ENCODE measurements around the gene PAQR9. TPM values are rescaled to one million over a fixed set of nuclear protein-coding genes. Genes with fewer than 3 reads are reported as not detected.

The PAQR9 gene
- total and polyA plus RNA-seq, 2 donors (not counting 1 experiment from before 2014, with no cell fraction given) = not detected

- H3K79me2 ChIP-seq (ENCODE audit: control insufficient read depth, insufficient read depth, low read length) = peaks cover 83% of the 10 kb centered on the region
- no peaks in the 10 kb centered on the region for H4K20me1 ChIP-seq (ENCODE audit: control insufficient read depth, extremely low read depth, insufficient read depth, low read length)
- H2AFZ ChIP-seq (ENCODE audit: low read length) = no peak overlapping the region
- no peak for DNase-seq (ENCODE audit: low read depth in 2 of 2)
- H3K4me2 ChIP-seq (ENCODE audit: extremely low read depth, insufficient read depth, low read length) = peak overlapping the region; percentile 57
- no peak overlapping the region for H3K27ac ChIP-seq (ENCODE audit: insufficient read depth, low read length)
- H3K27me3 ChIP-seq (ENCODE audit: control insufficient read depth, insufficient read depth, low read length) = no peaks in the 10 kb centered on the region
- no peaks in the 10 kb centered on the region for H3K36me3 ChIP-seq (ENCODE audit: control insufficient read depth, insufficient read depth, low read length)
- no peaks in the 10 kb centered on the region for H3K9me3 ChIP-seq (ENCODE audit: control insufficient read depth, insufficient read depth, low read depth, low read length)
- TF ChIP-seq EZH2 (IDR thresholded peaks at IDR 0.05; ENCODE audit: low read length, missing control alignments) (no peak), CTCF (conservative IDR thresholded peaks at IDR 0.05 in 1 of 2, IDR thresholded peaks at IDR 0.05 in 1 of 2; ENCODE audit: low read depth in 1 of 2, low read length in 2 of 2) (no peak)
- peaks cover 2% of the 10 kb centered on the region for H3K4me1 ChIP-seq (ENCODE audit: control insufficient read depth, extremely low read depth, insufficient read depth, low read length)
- H3K4me3 ChIP-seq (replicated peaks in 1 of 4; ENCODE audit: control extremely low read depth in 1 of 4, insufficient read depth in 1 of 4, low read depth in 3 of 4, low read length in 4 of 4) = no peak overlapping the region
- H3K9ac ChIP-seq (ENCODE audit: insufficient read depth, low read length) = no peak overlapping the region
These were observed 41.3 kb upstream of the PAQR9 start for GRCh38 chr3:143004823-143005222.

GRCh38 chr3:143002727-143003126, 39.3 kb upstream of the PAQR9 start:
- Histone ChIP-seq H3K79me2 (ENCODE audit: control insufficient read depth, insufficient read depth, low read length) (peaks cover 62% of the 10 kb centered on the region), H3K4me2 (ENCODE audit: extremely low read depth, insufficient read depth, low read length) (peak overlapping the region; percentile 55), H3K4me1 (ENCODE audit: control insufficient read depth, extremely low read depth, insufficient read depth, low read length) (peaks cover 4% of the 10 kb centered on the region), H3K9me3 (ENCODE audit: control insufficient read depth, insufficient read depth, low read depth, low read length) (no peaks in the 10 kb centered on the region), H4K20me1 (ENCODE audit: control insufficient read depth, extremely low read depth, insufficient read depth, low read length) (no peaks in the 10 kb centered on the region), H3K9ac (ENCODE audit: insufficient read depth, low read length) (peak overlapping the region; percentile 11), H3K27me3 (ENCODE audit: control insufficient read depth, insufficient read depth, low read length) (no peaks in the 10 kb centered on the region), H3K36me3 (ENCODE audit: control insufficient read depth, insufficient read depth, low read length) (no peaks in the 10 kb centered on the region), H3K27ac (ENCODE audit: insufficient read depth, low read length) (peak overlapping the region; percentile 95), H3K4me3 (replicated peaks in 1 of 4; ENCODE audit: control extremely low read depth in 1 of 4, insufficient read depth in 1 of 4, low read depth in 3 of 4, low read length in 4 of 4) (peak overlapping the region; percentile 83 to 97 (median 90)), H2AFZ (ENCODE audit: low read length) (no peak overlapping the region)
- TF ChIP-seq EZH2 (IDR thresholded peaks at IDR 0.05; ENCODE audit: low read length, missing control alignments) (no peak), CTCF (conservative IDR thresholded peaks at IDR 0.05 in 1 of 2, IDR thresholded peaks at IDR 0.05 in 1 of 2; ENCODE audit: low read depth in 1 of 2, low read length in 2 of 2) (no peak)
- DNase-seq (ENCODE audit: low read depth in 2 of 2) = no peak

GRCh38 chr3:143002083-143002712, 38.7 kb upstream of the PAQR9 start:
- no peak for TF ChIP-seq EZH2 (IDR thresholded peaks at IDR 0.05; ENCODE audit: low read length, missing control alignments)
- TF ChIP-seq CTCF (conservative IDR thresholded peaks at IDR 0.05 in 1 of 2, IDR thresholded peaks at IDR 0.05 in 1 of 2; ENCODE audit: low read depth in 1 of 2, low read length in 2 of 2) = no peak
- Histone ChIP-seq H3K4me1 (ENCODE audit: control insufficient read depth, extremely low read depth, insufficient read depth, low read length) (peaks cover 4% of the 10 kb centered on the region), H3K4me2 (ENCODE audit: extremely low read depth, insufficient read depth, low read length) (peak overlapping the region; percentile 55), H3K27ac (ENCODE audit: insufficient read depth, low read length) (peak overlapping the region; percentile 95), H3K27me3 (ENCODE audit: control insufficient read depth, insufficient read depth, low read length) (no peaks in the 10 kb centered on the region), H3K4me3 (replicated peaks in 1 of 4; ENCODE audit: control extremely low read depth in 1 of 4, insufficient read depth in 1 of 4, low read depth in 3 of 4, low read length in 4 of 4) (peak overlapping the region; percentile 83 to 97 (median 90)), H2AFZ (ENCODE audit: low read length) (no peak overlapping the region), H3K36me3 (ENCODE audit: control insufficient read depth, insufficient read depth, low read length) (no peaks in the 10 kb centered on the region), H4K20me1 (ENCODE audit: control insufficient read depth, extremely low read depth, insufficient read depth, low read length) (no peaks in the 10 kb centered on the region), H3K9ac (ENCODE audit: insufficient read depth, low read length) (peak overlapping the region; percentile 94), H3K79me2 (ENCODE audit: control insufficient read depth, insufficient read depth, low read length) (peaks cover 57% of the 10 kb centered on the region), H3K9me3 (ENCODE audit: control insufficient read depth, insufficient read depth, low read depth, low read length) (no peaks in the 10 kb centered on the region)
- DNase-seq (ENCODE audit: low read depth in 2 of 2) = peak; percentile 20 to 47
